CD4-positive, CD25-positive, alpha-beta regulatory T cell (primary cell): ENCODE measurements around the gene TPCN1. TPM values are rescaled to one million over a fixed set of nuclear protein-coding genes. Genes with fewer than 3 reads are reported as not detected.

Experiments used
- ATAC-seq, 2 donors: fragments of 150-1000 bp; cut with Tn5 transposase; one replicate each; pipeline ENCODE4 v1.10.0; 2021; ENCODE audit warnings: low read depth in 2 of 2, moderate number of reproducible peaks in 2 of 2, moderate library complexity in 1 of 2
- DNase-seq, 3 donors: peaks; one replicate each; pipeline versions ENCODE4 v3.0.0 to v3.0.0-alpha.2; 2012 to 2022; ENCODE audit warnings: mixed read lengths in 1 of 3
- H3K27ac ChIP-seq: one replicate; pipeline ENCODE4 v1.7.0; 2013; ENCODE audit warnings: mild to moderate bottlenecking, low read length; ENCODE audit not compliant: insufficient read depth, poor library complexity, severe bottlenecking
- H3K27me3 ChIP-seq: one replicate; pipeline ENCODE4 v1.7.0; 2013; ENCODE audit warnings: low read length; ENCODE audit not compliant: control insufficient read depth, insufficient read depth
- H3K36me3 ChIP-seq: one replicate; pipeline ENCODE4 v1.7.0; 2013; ENCODE audit warnings: mild to moderate bottlenecking, low read length, moderate library complexity; ENCODE audit not compliant: control insufficient read depth, insufficient read depth
- H3K4me1 ChIP-seq: 2 replicates; pipeline ENCODE4 v1.7.0; 2013; ENCODE audit warnings: mild to moderate bottlenecking, low read length; ENCODE audit not compliant: insufficient read depth, control insufficient read depth, poor library complexity, severe bottlenecking
- H3K4me3 ChIP-seq: one replicate; pipeline ENCODE4 v1.7.0; 2013; ENCODE audit warnings: low read depth, mild to moderate bottlenecking, low read length, moderate library complexity
- H3K9me3 ChIP-seq, 2 experiments: 1 replicate in 1 of 2; 2 replicates in 1 of 2; pipeline ENCODE4 v1.7.0; 2013; ENCODE audit warnings: low read length in 2 of 2, mild to moderate bottlenecking in 1 of 2, moderate library complexity in 1 of 2; ENCODE audit not compliant: control insufficient read depth in 2 of 2
- H3K27ac Mint-ChIP-seq, 3 donors: one replicate each; pipeline ENCODE4 v1.8.0; 2020 to 2022; ENCODE audit warnings: mild to moderate bottlenecking in 3 of 3, mixed read lengths in 3 of 3, moderate library complexity in 2 of 3
- H3K27me3 Mint-ChIP-seq: one replicate; pipeline ENCODE4 v1.8.0; 2022; ENCODE audit warnings: mild to moderate bottlenecking, mixed read lengths
- H3K36me3 Mint-ChIP-seq: one replicate; pipeline ENCODE4 v1.8.0; 2020; ENCODE audit warnings: mixed read lengths
- H3K4me1 Mint-ChIP-seq, 4 donors: one replicate each; pipeline ENCODE4 v1.8.0; 2020 to 2022; ENCODE audit warnings: mixed read lengths in 4 of 4, mild to moderate bottlenecking in 1 of 4
- H3K4me3 Mint-ChIP-seq, 4 donors: one replicate each; pipeline ENCODE4 v1.8.0; 2020 to 2022; ENCODE audit warnings: mild to moderate bottlenecking in 4 of 4, mixed read lengths in 4 of 4, moderate library complexity in 3 of 4
- H3K9me3 Mint-ChIP-seq, 7 donors: one replicate each; pipeline ENCODE4 v1.8.0; 2020 to 2022; ENCODE audit warnings: mixed read lengths in 7 of 7, mild to moderate bottlenecking in 3 of 7, moderate library complexity in 2 of 7
- polyA plus RNA-seq, 4 donors: library from polyadenylated mRNA; unstranded; fragments of 300-500 nt; fragmentation: Illumina TruSeq; gene quantifications; one replicate each; pipeline ENCODE4 v1.2.3, GENCODE V29; 2021
- total RNA-seq: library from RNA; stranded (reverse); gene quantifications from one replicate; pipeline ENCODE4 v1.2.3, GENCODE V29; 2022

The TPCN1 gene
- total and polyA plus RNA-seq, 5 donors from 2014 or later: 5.2 to 44.9 (median 8.4) TPM

- no peak overlapping the region for H3K27ac Mint-ChIP-seq
- Histone ChIP-seq H3K27me3 (no peaks in the 10 kb centered on the region), H3K27ac (no peak overlapping the region), H3K4me1 (no peaks in the 10 kb centered on the region), H3K36me3 (peaks cover 83% of the 10 kb centered on the region), H3K4me3 (no peak overlapping the region), H3K9me3 (no peaks in the 10 kb centered on the region)
- peaks cover 1 to 12% (median 7%) of the 10 kb centered on the region in 4 donors for H3K4me1 Mint-ChIP-seq
- no peaks in the 10 kb centered on the region for H3K27me3 Mint-ChIP-seq
- ATAC-seq: no peak
- no peak overlapping the region for H3K4me3 Mint-ChIP-seq
- no peaks in the 10 kb centered on the region for H3K9me3 Mint-ChIP-seq
- DNase-seq: no peak
- H3K36me3 Mint-ChIP-seq: peaks cover 44% of the 10 kb centered on the region
These were observed 95.9 kb downstream of the TPCN1 start for GRCh38 chr12:113317122-113317521.

GRCh38 chr12:113318046-113318656, 96.9 kb downstream of the TPCN1 start:
- no peaks in the 10 kb centered on the region for H3K9me3 Mint-ChIP-seq

GRCh38 chr12:113318900-113319628, 97.8 kb downstream of the TPCN1 start:
- Histone ChIP-seq H3K9me3 (no peaks in the 10 kb centered on the region), H3K4me1 (no peaks in the 10 kb centered on the region), H3K4me3 (no peak overlapping the region), H3K27ac (no peak overlapping the region), H3K27me3 (no peaks in the 10 kb centered on the region), H3K36me3 (peaks cover 79% of the 10 kb centered on the region)
- ATAC-seq (no peak), DNase-seq (no peak)
- Mint-ChIP-seq H3K36me3 (peaks cover 51% of the 10 kb centered on the region), H3K27ac (no peak overlapping the region), H3K4me1 (peaks cover 8 to 20% (median 15%) of the 10 kb centered on the region in 4 donors), H3K27me3 (no peaks in the 10 kb centered on the region), H3K4me3 (no peak overlapping the region), H3K9me3 (no peaks in the 10 kb centered on the region)

More at GRCh38 chr12:113318046-113318656, 96.9 kb downstream of the TPCN1 start:
- Histone ChIP-seq H3K27ac (no peak overlapping the region), H3K27me3 (no peaks in the 10 kb centered on the region), H3K4me3 (no peak overlapping the region), H3K9me3 (no peaks in the 10 kb centered on the region), H3K36me3 (peaks cover 81% of the 10 kb centered on the region), H3K4me1 (no peaks in the 10 kb centered on the region)
- Mint-ChIP-seq H3K4me1 (peaks cover 4 to 15% (median 13%) of the 10 kb centered on the region in 4 donors), H3K36me3 (peaks cover 48% of the 10 kb centered on the region), H3K27ac (peak overlapping the region in 2 of 3 donors; percentile 2 to 68), H3K27me3 (no peaks in the 10 kb centered on the region), H3K4me3 (peak overlapping the region in 1 of 4 donors; percentile 38)
- DNase-seq (no peak), ATAC-seq (no peak)

- peak overlapping the region in 1 of 3 donors; percentile 86 for H3K27ac Mint-ChIP-seq
- peaks cover 48% of the 10 kb centered on the region for H3K36me3 Mint-ChIP-seq
- peaks cover 15 to 29% (median 16%) of the 10 kb centered on the region in 4 donors for H3K4me1 Mint-ChIP-seq
- H3K9me3 Mint-ChIP-seq: no peaks in the 10 kb centered on the region
- no peaks in the 10 kb centered on the region for H3K27me3 ChIP-seq
- no peaks in the 10 kb centered on the region for H3K27me3 Mint-ChIP-seq
- H3K36me3 ChIP-seq: peaks cover 66% of the 10 kb centered on the region
- no peak overlapping the region for H3K4me3 ChIP-seq
- H3K4me1 ChIP-seq: no peaks in the 10 kb centered on the region
- no peak overlapping the region for H3K4me3 Mint-ChIP-seq
- no peak overlapping the region for H3K27ac ChIP-seq
- H3K9me3 ChIP-seq: no peaks in the 10 kb centered on the region
- no peak for DNase-seq
- ATAC-seq: no peak
These were observed 99.1 kb downstream of the TPCN1 start for GRCh38 chr12:113320401-113320800.

GRCh38 chr12:113322343-113322742, 101.1 kb downstream of the TPCN1 start:
- peak overlapping the region; percentile 55 to 84 (median 76) for H3K27ac Mint-ChIP-seq
- H3K36me3 Mint-ChIP-seq: peaks cover 49% of the 10 kb centered on the region
- H3K36me3 ChIP-seq: peaks cover 64% of the 10 kb centered on the region

GRCh38 chr12:113325916-113326315, 104.7 kb downstream of the TPCN1 start:
- Mint-ChIP-seq H3K4me1 (peaks cover 4 to 76% (median 30%) of the 10 kb centered on the region in 4 donors), H3K9me3 (no peaks in the 10 kb centered on the region), H3K27me3 (no peaks in the 10 kb centered on the region), H3K4me3 (peak overlapping the region in 1 of 4 donors; percentile 14), H3K36me3 (peaks cover 41% of the 10 kb centered on the region), H3K27ac (no peak overlapping the region)
- no peaks in the 10 kb centered on the region for H3K27me3 ChIP-seq
- no peak for ATAC-seq
- DNase-seq: no peak
- no peak overlapping the region for H3K27ac ChIP-seq
- H3K4me3 ChIP-seq: no peak overlapping the region
- no peaks in the 10 kb centered on the region for H3K4me1 ChIP-seq
- H3K9me3 ChIP-seq: no peaks in the 10 kb centered on the region
- H3K36me3 ChIP-seq: peaks cover 54% of the 10 kb centered on the region

More at GRCh38 chr12:113322343-113322742, 101.1 kb downstream of the TPCN1 start:
- Mint-ChIP-seq H3K4me1 (peaks cover 15 to 43% (median 16%) of the 10 kb centered on the region in 4 donors), H3K4me3 (no peak overlapping the region), H3K9me3 (no peaks in the 10 kb centered on the region), H3K27me3 (no peaks in the 10 kb centered on the region)
- Histone ChIP-seq H3K9me3 (no peaks in the 10 kb centered on the region), H3K27ac (no peak overlapping the region), H3K4me1 (no peaks in the 10 kb centered on the region), H3K27me3 (no peaks in the 10 kb centered on the region), H3K4me3 (no peak overlapping the region)
- ATAC-seq (no peak), DNase-seq (no peak)

GRCh38 chr12:113326775-113327395, 105.6 kb downstream of the TPCN1 start:
- Histone ChIP-seq H3K27me3 (no peaks in the 10 kb centered on the region), H3K36me3 (peaks cover 54% of the 10 kb centered on the region), H3K4me1 (no peaks in the 10 kb centered on the region), H3K27ac (no peak overlapping the region), H3K9me3 (no peaks in the 10 kb centered on the region), H3K4me3 (no peak overlapping the region)
- peak overlapping the region in 1 of 4 donors; percentile 12 for H3K4me3 Mint-ChIP-seq
- peak overlapping the region in 1 of 3 donors; percentile 22 for H3K27ac Mint-ChIP-seq
- no peak for DNase-seq
- H3K36me3 Mint-ChIP-seq: peaks cover 46% of the 10 kb centered on the region
- no peak for ATAC-seq
- H3K9me3 Mint-ChIP-seq: no peaks in the 10 kb centered on the region
- no peaks in the 10 kb centered on the region for H3K27me3 Mint-ChIP-seq
- peaks cover 4 to 84% (median 33%) of the 10 kb centered on the region in 4 donors for H3K4me1 Mint-ChIP-seq
